Brain pericyte (primary cell): ENCODE measurements around the gene FGF22.
"Not testable (repeated sequence)": the region's sequence is repeated elsewhere in the genome, so short reads cannot be mapped to it uniquely, and the experiment has no call there.

Source experiments
- DNase-seq: peaks from one replicate; pipeline ENCODE4 v3.0.0-alpha.2; 2012; ENCODE audit warnings: low read depth, low spot score

FGF22 gene

DNA sequence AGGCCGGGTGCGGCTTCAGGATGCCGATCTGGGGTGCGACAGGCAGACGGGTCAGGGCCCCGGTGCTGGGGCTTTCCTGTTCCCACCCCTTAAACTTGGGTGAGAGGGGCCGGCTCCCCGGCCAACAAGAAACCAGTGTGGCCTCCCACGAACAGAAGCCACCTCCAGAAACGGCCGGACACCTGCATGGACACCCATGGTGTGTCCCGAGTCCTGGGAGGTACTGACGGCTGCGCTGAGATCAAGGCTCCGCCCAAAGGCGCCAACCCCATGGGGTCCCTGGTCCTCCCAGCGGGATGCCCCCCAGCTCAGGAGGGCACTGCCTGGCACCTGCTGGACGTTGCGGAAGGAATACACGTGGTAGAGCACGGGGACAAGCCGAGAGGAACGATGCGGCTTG is 17.9 kb upstream of the FGF22 start:
- no peak for DNase-seq

DNA sequence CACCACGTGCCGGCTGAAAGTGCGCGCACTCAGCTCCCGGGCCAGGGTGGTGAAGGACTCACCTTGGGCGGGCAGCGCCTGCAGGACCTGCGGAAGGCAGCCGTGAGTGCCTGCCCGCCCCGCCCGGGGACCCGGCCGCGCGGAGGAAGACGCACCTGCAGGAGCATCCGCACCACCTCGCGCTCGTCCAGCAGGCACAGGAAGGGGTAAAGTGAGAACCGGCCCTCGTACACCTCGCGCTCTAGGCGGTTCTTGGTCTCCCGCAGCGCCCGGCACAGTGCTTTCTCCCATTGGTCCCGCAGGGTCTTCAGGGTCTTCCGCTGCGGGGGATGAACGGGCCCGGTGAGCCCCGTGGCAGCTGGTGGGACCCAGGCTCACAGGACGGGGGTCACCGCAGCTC is 17.0 kb upstream of the FGF22 start:
- no peak for DNase-seq

DNA sequence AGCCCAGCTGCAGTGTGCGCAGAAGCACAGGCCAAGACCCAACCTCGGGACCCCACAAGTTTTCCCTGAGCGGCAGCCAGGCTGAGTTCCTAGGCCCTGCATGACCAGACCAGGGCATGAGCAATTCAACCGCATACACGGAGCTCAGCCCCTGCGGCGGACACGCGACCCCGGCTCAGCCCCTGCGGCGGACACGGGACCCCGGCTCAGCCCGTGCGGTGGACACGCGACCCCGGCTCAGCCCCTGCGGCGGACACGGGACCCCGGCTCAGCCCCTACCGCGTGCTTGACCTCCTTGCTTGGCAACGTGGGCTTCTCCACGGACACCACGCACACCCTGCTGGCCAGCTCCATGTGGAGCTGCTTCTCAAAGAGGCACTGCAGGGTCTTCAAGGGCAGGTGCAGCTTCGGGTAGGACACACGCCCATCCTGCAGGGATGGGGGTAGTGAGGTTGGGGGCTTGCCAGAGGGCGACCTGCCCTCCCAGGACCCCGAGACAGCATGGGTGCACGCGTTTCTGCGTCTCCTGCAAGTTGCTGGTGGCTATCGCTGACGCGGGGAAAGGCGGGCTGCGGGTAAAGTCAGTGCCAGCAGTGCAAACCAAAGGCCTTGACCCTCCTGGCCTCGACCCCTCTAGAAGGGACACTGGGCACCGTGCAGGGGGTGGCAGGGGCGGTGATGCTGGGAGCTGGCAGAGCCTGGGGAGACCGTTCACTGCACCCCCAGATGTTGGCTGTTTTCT is 16.3 kb upstream of the FGF22 start:
- peak; percentile 70 for DNase-seq

DNA sequence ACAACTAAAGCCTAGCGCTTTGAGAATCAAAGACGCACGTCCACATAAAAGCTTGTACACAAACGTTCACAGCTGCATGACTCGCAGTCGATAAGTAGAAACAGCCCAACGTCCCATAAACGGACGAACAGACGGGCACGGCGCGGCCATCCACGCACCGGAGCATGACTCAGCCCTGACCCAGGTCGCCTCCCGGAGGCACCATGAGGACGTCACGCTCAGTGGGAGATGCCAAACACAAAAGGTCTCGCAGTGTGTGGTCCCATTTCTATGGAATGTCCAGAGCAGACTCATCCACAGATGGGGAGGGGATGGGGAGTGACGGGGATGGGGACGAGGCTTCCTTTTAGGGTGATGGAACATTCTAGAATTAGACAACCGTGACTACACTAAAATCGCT is 15.7 kb upstream of the FGF22 start:
- DNase-seq, result peak; percentile 99

DNA sequence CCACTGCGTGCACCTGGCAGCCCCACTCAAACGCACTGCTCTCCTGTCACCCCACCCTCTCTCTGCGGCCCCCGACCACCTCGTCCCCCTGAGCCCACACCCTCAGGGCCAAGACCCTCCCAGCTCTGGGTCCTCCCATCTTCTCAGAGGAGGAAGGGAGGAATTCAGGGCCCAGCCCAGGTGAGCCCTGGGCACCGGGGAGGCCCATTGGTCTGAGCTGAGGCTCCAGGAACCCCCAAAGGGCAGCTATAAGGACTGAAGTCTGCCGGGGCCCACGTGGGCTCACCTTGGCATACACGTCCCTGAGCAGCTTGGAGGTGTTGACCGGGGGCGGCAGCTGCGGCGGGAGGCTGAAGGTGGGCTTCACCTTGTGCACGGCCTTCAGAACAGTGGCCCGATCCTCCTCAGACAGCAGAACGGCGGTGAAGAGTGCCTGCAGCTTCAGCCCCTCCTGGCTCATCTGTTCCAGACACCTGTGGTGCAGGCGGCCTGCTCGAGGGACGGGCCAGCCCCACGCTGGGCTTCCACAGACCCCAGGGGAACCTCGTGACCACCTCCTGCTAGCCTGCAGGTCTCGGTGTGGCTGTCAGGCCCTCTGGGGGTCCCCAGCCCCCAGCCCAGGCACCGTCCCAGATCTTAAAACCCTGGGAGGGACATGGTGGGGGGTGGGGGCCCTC is 15.1 kb upstream of the FGF22 start:
- no peak for DNase-seq

DNA sequence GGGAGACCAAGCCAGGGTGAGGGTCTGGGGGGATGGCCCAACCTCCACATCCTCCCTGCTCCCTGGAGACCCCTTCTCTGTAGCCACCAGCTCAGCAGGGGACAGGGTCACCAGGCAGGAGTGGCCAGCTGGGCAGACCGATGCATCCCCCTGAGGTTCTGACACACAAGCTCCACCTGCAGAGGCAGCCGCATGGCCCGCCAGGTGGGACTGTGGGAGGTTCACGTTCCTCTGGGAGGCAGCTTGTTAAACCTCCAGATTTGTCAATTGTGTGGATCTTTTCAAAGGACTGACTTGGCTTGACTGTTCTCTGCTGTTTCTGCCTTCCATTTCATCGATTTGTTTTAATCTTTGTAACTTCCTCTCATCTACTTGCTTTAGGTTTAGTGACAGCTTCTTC is 14.4 kb upstream of the FGF22 start:
- DNase-seq, result no peak

DNA sequence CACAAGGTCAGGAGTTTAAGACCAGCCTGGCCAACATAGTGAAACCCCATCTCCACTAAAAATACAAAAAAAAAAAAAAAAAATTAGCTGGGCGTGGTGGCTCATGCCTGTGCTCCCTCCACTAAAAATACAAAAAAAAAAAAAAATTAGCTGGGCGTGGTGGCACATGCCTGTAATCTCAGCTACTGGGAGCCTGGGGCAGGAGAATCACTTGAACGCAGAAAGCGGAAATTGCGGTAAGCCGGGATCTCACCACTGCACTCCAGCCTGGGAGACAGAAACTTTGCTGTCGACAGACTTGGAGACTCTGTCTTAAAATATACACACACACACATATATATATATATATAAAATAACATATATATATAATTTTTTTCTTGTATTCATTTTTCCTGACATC is 13.1 kb upstream of the FGF22 start:
- DNase-seq, result not testable (repeated sequence)

DNA sequence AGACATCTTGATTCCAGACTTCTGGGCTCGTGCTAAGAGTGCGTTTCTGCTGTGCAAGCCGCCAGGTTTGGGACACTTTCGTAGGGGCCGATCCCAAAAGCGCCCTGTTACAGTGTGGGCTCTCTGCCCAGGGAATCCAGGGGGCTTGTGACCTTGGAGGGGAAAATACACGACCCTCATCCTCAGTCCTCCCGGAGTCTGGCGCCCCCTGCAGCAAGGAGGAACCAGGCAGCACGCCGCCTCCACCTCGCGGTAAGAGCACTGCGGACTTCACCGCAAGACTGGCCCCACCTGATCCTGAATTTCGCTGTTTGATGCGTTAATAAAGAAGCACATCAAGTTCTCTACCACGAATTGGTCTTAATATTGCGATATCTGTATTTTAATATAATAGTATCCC is 11.5 kb upstream of the FGF22 start:
- DNase-seq, result no peak

DNA sequence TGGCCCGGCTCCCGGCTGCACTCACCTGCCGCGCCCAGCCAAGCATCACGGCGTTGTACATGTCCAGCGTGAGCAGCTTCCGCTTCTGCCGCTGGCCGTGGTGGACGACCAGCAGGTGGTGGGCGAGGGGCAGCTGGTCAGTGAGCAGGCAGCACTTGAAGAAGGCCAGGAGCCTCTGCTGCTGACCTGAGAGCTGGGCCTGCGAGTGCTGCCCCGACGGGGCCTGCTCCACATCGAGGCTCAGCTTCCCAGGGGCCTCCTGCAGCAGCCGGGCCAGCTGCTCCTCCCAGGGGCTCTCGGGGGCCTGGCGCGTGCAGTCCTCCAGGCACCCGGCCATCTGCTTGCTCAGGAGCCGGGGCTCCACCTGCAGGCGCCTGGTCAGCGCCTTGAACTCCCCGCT is 10.2 kb upstream of the FGF22 start:
- not testable (repeated sequence) for DNase-seq

DNA sequence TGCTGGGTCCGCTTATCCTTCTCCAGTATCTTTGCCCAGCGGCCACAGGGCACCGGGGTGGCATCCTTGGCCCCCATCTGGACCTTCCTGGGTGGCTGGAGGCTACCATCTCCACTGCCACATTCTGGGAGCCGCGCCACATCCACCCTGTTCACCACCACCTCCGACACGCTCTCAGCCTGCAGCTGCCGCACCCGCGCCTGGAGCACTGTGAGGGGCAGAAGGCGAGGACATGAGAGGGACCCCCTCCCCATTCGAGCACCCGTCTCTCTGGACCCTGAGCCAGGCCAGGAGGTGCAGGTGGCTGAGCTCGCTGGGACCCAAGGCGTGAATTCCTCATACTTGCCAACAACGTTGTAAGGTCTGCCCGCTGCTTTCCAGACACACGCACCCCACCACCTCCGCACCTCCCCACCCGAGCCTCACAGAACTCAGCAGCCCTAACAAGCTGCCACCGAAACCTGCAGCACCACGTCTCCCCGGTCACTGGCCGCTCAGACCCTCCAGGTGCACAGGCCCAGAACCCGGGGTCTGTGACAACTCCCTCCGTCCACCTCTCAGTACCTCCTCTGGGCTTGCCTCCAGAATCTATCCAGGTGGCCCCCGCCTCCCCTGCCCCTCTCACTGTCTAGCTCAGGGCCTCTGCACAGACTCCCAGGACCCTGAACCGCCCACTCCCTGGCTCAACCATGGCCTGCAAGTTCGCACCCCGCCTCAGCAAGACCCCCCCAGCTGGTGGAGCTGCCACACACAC is 9.5 kb upstream of the FGF22 start:
- DNase-seq, result no peak

DNA sequence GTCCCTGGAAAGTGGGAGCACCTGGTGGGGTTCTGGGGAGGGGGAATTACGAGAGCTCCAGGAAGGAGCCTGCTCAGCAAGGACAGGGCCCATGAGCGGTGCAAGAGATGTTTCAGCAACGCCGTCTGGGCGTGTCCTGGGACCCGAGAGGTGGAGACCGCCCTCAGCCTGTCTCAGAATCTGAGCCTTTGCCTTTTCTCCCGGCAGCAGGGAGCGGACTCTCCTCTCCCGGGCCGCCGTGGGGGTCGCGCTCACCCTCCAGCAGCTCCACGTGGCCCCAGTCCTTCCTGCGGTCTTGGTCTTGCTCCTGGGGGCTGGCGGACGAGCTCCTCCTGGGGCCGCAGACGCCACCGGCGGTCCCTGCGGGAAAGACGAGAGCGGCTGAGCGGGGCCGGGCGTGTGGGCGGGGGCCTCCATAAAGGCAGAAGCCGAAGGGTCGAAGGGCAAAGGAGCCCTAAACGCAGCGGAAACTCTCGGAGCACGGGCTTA is 7.1 kb upstream of the FGF22 start:
- DNase-seq, result no peak

DNA sequence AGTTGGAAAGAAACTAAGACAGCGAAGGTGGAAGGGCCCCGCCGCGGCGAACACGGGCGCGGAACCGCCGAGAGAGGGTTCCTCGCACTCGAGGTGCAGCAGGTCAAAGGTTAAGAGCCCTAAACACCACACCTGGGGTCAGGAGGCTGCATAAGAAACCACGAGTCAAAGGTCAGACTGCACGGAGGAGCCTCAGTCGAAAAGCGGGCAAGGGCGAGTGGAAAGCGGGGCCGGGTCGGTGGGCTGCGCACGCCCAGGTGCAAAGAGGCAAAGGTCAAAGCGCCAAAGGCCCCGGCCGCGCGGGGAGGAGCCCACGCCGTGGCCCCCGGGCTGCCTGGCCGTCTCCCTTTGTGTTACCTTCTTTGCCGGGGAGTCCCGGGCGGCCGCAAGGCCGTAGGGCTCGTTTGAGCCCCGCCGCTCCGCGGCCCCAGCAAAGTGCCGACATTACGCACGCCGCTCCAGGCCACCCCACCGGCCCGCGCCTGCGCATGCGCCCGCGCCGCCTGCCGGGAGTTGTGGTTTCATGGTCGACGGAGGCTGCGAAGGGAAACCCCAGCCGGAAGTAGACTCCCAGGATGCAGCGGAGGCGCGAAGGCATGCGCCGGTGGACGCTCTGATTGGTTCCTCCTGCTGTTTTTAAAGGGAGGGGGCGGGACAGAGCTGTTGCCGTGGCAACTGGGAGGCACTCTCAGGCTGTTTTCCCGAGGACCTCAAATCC is 6.5 kb upstream of the FGF22 start, which contains the start of gene POLRMT:
POLRMT (minus strand) TSS at position 470 of the 718 bp plus-strand sequence; CDS start at position 445, 25 bp downstream.
- DNase-seq, result peak; percentile 93

DNA sequence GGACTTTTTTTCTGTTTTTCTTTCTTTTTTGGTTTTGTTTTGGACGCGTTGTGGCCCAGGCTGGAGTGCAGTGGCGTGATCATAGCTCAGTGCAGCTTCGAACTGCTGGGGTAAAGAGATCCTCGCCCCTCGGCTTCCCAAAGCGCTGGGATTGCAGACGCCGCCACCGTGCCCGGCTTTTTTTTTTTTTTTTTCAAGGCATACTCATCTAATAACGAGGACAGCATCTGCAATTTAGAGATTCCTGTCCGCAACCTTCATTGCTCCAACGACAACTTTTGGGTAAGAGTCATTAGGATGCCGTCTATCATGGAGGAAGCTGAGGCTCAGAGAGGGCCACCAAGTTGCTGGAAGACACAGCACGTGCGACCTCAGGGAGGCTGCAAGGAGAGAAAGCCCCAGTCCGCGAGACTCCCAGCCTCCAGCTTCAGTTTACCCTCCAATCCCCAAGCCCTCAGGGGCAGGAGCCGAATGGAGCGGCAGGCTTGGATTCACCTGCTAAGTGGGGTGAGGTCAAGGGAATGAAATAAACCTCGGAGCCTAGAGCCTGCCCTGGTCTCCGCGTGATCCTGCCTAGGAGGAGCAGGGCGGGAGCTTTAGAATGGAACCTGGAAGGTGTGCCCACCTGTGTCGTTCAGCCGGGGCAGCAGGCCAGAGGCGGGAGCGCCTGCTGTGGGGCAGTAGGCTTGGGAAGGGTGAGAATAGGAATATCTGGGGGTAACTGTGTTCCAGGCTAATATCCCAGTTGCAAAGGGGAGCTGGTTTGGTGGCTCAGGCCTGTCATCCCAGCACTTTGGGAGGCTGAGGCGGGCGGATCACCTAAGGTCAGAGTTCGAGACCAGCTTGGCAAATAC is 5.7 kb upstream of the FGF22 start:
- DNase-seq, result no peak

DNA sequence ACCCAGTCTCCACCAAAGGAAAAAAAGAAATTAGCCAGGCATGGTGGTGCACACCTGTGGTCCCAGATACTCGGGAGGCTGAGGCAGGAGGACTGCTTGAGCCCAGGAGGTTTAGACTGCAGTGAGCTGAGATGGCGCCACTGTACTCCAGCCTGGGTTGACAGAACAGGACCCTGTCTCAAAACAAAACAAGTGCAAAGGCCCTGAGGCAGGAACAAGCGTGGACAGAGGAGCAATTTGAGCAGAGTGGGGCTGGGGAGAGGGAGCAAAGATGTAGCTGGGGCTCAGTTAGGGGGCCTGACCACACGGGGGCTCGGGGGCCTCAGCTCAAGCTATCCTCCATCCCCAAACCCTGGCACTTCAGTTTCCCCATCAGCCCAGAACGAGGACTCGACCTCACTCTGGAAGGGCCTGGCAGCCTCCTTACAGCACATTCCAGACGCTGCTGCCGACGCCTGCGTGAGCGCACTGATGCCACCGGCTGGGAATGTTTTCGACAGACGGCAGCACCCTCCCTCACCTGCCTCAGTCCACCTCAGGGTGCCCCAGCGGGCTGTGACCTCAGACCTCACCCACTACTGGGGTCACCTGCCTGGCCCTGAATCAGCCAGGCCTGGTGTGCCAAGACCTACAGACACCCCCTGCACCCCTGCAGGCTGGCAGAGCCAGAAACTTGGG is 4.6 kb upstream of the FGF22 start:
- no peak for DNase-seq

DNA sequence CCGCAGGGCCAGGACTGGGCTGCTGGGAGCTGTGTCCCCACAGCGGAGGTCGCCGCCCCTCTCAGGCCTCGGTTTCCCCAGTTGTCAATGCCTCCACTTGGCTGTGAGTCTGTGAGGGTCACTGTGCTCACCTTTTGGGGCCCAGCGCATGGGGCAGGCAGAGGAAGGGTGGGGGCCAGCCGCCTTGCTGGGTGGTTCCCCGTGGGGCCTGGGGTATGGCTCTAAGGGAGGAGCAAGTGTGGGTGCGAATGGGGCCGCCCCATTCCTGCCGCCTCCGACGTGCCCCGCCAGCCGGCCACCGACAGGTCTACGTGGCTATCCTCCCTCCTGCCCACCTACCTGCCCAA is 800 bp upstream of the FGF22 start:
- no peak for DNase-seq

DNA sequence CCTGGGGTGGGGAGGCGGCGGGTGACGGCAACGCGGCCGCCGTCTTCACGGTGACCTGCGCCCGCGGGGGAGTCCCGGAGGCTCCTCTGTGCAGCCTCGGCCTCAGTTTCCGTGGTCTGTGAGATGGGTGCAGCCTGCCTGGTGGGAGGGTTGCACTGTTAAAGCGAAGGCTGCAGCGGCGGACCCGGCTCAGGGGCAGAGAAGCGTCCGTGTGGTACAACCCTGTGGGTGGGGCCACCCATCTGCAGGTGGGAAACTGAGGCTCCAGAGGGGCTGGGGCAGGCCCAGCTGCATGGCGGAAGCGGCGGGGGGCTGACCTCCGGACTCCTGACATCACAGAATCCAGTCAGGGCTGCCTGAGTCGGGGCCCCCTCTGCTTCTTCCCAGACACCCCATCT is 481 bp downstream of the FGF22 start:
- no peak for DNase-seq

DNA sequence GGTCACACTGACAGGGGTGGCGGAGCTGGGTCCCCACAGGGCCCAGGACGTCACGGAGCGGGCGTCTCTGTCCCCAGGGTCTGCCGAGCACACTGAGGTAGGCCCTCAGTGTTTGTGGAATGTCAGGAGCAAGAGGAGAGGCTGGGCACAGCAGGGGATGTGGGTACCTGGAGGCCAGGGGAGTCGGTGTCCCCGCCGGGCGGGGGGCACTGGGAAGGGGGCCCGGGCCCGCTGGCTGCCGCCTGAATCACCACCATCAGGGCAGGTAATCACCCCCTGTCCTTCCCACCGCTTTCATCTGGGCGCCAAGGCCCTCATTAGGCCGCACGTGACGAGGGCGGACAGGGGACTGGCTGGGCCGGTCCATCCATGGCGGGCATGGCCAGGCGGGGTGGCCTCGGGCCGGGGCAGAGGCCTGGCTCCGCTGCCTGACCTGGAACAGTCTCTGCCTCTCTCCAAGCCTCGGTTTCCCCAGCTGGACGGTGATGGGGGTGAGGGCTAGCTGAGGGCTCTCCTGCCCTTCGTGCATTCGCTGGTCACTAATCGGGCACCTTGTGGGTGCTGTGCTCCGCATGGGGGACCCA is 1.0 kb downstream of the FGF22 start:
- DNase-seq, result no peak

DNA sequence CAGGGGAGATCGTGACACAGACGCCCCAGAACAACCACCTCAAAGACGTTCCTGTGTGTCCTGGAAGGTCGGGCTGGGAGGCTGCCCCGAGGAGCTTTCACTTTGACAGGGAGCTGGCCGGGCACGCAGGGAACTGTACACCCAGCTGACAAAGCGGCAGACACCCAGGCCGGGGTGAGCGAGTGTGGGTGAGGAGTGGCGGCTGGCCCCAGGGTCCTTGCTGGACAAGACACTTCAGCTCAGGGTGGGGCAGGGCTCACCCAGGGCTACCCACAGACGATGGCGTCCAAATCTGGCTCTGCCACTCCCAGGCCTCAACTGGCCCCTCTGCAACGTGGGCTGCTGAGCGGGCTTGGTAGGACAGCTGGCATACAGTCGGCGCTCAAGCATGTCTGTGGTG is 2.0 kb downstream of the FGF22 start:
- DNase-seq, result no peak

DNA sequence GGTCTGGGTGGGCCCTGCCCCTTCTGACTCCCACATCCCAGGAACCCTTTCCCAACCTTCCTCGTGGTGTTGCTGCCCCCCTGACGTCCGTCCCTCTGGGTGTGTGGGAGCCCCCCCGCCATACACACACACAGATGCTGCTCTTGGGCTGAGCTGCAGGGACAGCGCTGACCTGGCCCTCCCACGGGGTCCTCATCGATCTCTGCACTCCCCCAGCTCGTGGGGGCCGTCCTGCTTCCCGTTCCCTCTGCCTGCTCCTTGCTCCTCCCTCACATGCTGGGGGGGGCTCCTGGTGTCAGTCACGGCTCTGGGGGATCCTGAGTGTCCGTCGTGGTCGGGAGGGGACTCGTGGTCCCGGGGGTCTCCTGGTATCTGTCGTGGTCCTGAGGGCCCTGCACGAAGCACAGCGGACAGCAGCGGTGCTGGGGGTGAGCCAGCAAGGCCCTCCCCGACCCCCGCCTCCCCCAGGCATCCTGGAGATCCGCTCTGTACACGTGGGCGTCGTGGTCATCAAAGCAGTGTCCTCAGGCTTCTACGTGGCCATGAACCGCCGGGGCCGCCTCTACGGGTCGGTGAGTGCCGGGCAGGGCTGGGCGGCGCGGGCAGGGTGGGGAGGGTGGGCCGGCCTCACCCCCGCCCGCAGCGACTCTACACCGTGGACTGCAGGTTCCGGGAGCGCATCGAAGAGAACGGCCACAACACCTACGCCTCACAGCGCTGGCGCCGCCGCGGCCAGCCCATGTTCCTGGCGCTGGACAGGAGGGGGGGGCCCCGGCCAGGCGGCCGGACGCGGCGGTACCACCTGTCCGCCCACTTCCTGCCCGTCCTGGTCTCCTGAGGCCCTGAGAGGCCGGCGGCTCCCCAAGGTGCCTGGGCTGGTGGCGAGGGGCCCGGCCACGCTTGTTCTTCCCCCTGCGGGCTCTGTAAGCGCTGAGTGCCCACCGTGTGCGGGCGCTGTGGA is 3.4 kb downstream of the FGF22 start:
- DNase-seq, result no peak
